ENCODE data around the gene ANO3. TPM values are rescaled to one million over a fixed set of nuclear protein-coding genes. Genes with fewer than 3 reads are reported as not detected.
"Not testable (repeated sequence)": the region's sequence is repeated elsewhere in the genome, so short reads cannot be mapped to it uniquely, and the experiment has no call there.

Gene ANO3
- total RNA-seq, 4 donors from 2014 or later, result 1.6 to 1.8 TPM; not detected in 2

GRCh38 chr11:26623076-26623659 is 291.2 kb downstream of the ANO3 start:
- Histone ChIP-seq H3K9me3 (no peaks in the 10 kb centered on the region), H3K27ac (no peak overlapping the region), H3K4me3 (no peak overlapping the region), H3K36me3 (no peaks in the 10 kb centered on the region), H3K4me1 (no peaks in the 10 kb centered on the region), H3K27me3 (no peaks in the 10 kb centered on the region)
- intact Hi-C loops (cut with DNase I; ENCODE audit: low total_unique reads), result no loop called here
- DNase-seq, result no peak
- TF ChIP-seq POLR2A (IDR thresholded peaks at IDR 0.05), result no peak

DNA sequence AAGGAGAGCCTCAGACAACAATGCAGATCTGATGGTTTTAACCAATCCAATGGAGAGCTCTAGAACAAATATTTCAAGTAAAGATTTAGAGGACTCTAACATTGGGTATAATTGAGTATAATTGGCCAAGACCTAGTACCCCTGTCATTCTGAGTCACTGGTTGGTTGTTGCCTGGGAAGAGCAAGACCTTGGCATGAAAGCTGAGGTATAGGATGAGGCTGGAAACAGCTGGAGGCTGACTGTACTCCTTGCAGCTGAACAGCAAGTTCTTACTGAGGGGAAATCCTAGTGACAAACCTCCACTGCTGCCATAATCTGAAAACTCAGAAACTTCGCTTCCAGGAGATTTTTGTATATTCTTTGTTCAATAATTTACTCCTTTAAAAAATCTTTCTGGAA is 294.4 kb downstream of the ANO3 start:
- no peak overlapping the region for H3K27ac ChIP-seq
- TF ChIP-seq, protein P1, sequence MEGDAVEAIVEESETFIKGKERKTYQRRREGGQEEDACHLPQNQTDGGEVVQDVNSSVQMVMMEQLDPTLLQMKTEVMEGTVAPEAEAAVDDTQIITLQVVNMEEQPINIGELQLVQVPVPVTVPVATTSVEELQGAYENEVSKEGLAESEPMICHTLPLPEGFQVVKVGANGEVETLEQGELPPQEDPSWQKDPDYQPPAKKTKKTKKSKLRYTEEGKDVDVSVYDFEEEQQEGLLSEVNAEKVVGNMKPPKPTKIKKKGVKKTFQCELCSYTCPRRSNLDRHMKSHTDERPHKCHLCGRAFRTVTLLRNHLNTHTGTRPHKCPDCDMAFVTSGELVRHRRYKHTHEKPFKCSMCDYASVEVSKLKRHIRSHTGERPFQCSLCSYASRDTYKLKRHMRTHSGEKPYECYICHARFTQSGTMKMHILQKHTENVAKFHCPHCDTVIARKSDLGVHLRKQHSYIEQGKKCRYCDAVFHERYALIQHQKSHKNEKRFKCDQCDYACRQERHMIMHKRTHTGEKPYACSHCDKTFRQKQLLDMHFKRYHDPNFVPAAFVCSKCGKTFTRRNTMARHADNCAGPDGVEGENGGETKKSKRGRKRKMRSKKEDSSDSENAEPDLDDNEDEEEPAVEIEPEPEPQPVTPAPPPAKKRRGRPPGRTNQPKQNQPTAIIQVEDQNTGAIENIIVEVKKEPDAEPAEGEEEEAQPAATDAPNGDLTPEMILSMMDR (IDR thresholded peaks at IDR 0.05), result no peak
- TF ChIP-seq POLR2A (IDR thresholded peaks at IDR 0.05), result no peak
- H3K4me3 ChIP-seq, result no peak overlapping the region
- H3K9me3 ChIP-seq, result no peaks in the 10 kb centered on the region
- DNase-seq, result no peak
- H3K4me1 ChIP-seq, result no peaks in the 10 kb centered on the region
- intact Hi-C loops (cut with DNase I; ENCODE audit: low total_unique reads), result no loop called here
- no peaks in the 10 kb centered on the region for H3K27me3 ChIP-seq
- H3K36me3 ChIP-seq, result no peaks in the 10 kb centered on the region

- intact Hi-C loops (cut with DNase I; ENCODE audit: low total_unique reads), result no loop called here
These were observed 300.8 kb downstream of the ANO3 start for GRCh38 chr11:26632691-26633159.

DNA sequence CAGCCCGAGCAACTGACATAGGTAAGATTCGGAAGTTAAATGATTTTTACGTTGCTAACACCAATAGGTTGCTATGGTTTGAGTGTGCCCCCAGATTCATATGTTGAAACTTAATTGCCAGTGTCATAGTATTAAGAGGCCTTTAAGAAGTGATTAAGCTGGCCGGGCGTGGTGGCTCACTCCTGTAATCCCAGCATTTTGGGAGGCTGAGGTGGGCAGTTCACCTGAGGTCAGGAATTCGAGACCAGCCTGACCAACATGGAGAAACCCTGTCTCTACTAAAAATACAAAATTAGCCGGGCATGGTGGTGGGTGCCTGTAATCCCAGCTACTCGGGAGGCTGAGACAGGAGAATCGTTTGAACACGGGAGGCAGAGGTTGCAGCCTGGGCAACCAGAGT is 311.4 kb downstream of the ANO3 start:
- H3K27me3 ChIP-seq, result not testable (repeated sequence)

More at GRCh38 chr11:26632691-26633159, 300.8 kb downstream of the ANO3 start:
- TF ChIP-seq POLR2A (IDR thresholded peaks at IDR 0.05), result no peak
- TF ChIP-seq, protein P1 (IDR thresholded peaks at IDR 0.05), result no peak
- Histone ChIP-seq H3K4me3 (no peak overlapping the region), H3K9me3 (no peaks in the 10 kb centered on the region), H3K4me1 (no peaks in the 10 kb centered on the region), H3K27ac (no peak overlapping the region), H3K27me3 (no peaks in the 10 kb centered on the region), H3K36me3 (no peaks in the 10 kb centered on the region)
- DNase-seq, result no peak

GRCh38 chr11:26649884-26650283 is 318.0 kb downstream of the ANO3 start:
- H3K27me3 ChIP-seq, result no peaks in the 10 kb centered on the region
- no peaks in the 10 kb centered on the region for H3K9me3 ChIP-seq
- H3K36me3 ChIP-seq, result no peaks in the 10 kb centered on the region
- no peak overlapping the region for H3K27ac ChIP-seq
- TF ChIP-seq, protein P1 (IDR thresholded peaks at IDR 0.05), result peak; percentile 21 to 44 (median 29)
- TF ChIP-seq POLR2A (IDR thresholded peaks at IDR 0.05), result no peak
- H3K4me3 ChIP-seq, result no peak overlapping the region
- intact Hi-C loops (cut with DNase I; ENCODE audit: low total_unique reads), result no loop called here
- no peaks in the 10 kb centered on the region for H3K4me1 ChIP-seq
- peak in 1 of 2 donors; percentile 12 for DNase-seq

More for the DNA sequence above, 311.4 kb downstream of the ANO3 start:
- DNase-seq; H3K4me1 ChIP-seq; H3K27ac ChIP-seq; intact Hi-C loops (cut with DNase I; ENCODE audit: low total_unique reads); H3K36me3 ChIP-seq; H3K9me3 ChIP-seq; H3K4me3 ChIP-seq: not testable (repeated sequence)

GRCh38 chr11:26651916-26652315 is 320.0 kb downstream of the ANO3 start:
- intact Hi-C loops (cut with DNase I; ENCODE audit: low total_unique reads), result no loop called here
- no peak for DNase-seq
- H3K4me3 ChIP-seq, result no peak overlapping the region
- H3K4me1 ChIP-seq, result no peaks in the 10 kb centered on the region
- no peaks in the 10 kb centered on the region for H3K27me3 ChIP-seq
- TF ChIP-seq, protein P1 (IDR thresholded peaks at IDR 0.05), result no peak
- TF ChIP-seq POLR2A (IDR thresholded peaks at IDR 0.05), result no peak
- no peak overlapping the region for H3K27ac ChIP-seq
- H3K9me3 ChIP-seq, result no peaks in the 10 kb centered on the region
- no peaks in the 10 kb centered on the region for H3K36me3 ChIP-seq

Measured in uterus (tissue), 4 donors.